NCI-H1092 (cell line): Measurements from ENCODE around the gene SEMA5B.

Source experiments
- DNase-seq: peaks from one replicate; lab custom pipeline; 2025; lab: John Stamatoyannopoulos, UW

Gene SEMA5B

DNA sequence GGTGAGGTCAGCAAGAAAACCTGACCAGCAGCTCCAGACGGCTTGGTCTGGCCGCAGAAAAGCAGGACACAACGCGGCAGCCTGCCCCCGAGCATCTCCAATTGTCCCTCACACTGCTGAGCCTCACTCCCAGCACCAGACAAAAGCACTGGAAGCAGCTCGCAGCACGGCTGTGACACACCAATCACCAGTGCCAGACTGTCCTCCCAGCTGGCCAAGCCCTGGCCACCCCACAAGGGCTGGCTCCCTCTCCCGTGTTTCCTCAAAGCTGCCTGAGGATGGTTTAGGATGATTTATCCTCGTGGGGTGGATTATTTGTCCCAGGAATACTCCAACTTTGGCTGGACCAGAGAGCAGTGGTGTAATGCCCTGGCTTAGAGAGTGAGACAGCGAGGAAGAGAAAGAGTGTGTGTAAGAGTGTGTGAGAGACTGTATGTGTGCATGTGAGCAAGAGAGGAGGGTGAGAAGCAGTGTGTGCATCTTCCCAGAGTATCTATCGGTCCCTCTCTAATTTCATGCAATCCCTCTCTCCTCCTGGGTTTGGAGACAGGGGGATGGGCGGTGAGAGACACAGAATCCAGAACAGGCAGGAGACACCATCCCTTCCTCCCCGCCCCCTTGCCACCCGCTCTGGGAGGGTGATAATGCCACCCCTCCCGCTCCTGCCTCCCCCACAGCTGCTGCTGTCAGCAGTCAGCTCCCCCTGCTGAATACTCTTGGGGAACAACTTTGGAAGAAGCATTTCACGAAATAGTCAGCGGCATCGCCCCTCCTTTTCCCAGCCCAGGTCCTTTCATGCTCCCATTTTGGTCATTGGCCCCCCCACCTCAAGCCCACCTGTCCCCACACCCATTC, 34.2 kb downstream of the SEMA5B start:
- DNase-seq = no peak

DNA sequence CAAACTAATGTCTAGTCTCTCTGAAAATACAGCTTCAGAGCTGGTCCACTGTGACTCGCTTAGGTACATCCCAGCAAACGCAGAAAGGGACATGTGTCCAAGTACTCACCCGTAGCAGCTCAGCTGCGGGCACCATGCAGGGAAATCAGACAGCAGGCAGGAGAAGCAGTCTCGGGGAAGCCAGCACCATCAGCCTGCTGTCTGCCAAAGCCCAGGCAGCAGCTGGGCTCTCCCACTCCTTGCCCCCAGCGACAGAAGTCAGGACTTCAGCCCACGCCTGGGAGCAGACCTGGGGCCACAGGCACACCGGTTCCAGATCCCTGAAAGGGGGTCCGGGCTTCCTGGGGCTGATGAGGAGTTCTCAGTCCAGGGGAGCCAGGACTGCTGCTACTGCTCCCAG, 34.9 kb downstream of the SEMA5B start:
- no peak for DNase-seq

DNA sequence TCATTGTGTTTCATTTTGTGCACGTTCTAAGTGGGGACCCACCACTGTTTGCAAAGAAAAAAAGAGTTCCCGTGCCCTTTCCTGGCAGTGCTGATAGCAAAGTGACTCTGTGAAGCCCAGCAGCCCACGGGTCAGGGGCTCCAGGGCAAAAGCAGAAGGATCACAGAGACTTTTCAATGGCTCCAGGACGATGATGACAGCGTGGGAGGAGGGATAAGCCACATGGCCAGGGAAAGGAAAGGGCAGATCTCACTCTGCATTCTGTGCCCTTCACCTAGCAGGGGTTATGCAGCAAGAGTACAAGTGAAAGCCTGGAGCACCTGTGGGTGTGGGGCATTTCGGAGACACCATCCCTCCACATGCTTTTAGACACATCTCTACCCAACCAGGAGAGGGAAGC, 35.4 kb downstream of the SEMA5B start:
- no peak for DNase-seq

DNA sequence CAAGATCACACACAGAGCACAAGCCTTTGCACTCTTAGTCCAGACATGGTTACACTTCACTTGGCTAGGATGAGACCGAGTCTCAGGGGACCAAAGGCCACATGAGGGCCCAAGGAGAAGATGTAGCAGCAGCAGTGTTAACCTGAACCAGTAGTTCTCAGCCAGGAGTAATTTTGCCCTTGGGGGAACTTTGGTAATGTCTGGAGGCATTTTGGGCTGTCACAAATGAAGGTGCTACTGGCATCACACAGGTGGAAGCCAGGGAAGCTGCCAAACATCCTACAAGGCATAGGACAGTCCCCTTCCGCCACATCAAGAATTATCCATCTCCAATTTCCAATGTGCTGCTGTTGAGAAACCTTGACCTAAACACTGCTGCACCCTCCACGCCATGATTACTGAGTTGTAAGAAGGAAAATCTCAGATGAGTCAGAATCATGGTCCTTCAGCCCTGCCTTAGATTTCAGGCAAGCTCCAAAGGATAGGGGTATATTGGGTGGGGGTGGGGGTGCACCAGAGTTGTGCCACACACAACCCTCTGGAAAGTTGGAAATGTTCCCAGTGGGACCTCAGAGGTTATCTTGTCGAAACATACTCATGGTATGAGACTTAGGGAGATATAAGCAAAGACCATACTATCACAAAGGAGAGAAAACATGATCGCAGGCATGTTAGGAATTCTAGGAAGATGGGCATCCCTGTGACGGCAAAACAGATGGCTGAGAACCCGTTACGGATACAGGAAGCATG, 36.2 kb downstream of the SEMA5B start:
- no peak for DNase-seq

DNA sequence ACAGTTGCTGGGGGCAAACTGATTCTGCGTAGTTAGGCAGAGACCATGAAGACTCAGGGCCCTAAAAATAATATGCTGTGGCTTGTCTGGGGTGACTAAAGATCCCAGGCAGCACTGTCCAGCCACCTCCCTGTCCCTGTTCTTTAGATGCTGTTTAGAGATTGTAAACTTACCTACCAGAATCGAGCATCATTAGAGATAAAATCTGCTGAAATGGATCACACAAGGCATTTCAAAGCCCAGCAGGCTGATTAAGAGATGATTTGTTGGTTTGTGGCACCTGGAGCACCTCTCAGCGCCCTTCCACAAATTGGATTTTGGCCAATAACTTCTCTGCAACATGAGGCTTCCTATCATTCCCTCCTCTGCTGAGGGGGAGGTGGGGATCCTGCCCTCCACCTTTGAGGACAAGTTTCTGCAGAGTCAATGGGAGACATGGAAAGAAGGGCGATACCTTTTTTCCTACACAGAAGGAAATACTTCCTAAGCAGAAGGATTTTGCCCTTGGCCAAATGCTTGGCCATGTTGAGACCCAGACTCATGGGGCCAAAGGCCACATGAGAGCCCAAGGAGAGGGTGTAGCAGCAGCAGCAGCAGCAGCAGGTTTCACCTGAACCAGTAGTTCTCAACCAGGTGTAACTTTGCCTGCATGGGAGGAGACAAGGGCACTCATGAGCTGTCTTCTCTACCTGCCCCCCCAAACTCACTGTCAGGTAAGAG, 37.5 kb downstream of the SEMA5B start:
- peak; percentile 40 for DNase-seq

DNA sequence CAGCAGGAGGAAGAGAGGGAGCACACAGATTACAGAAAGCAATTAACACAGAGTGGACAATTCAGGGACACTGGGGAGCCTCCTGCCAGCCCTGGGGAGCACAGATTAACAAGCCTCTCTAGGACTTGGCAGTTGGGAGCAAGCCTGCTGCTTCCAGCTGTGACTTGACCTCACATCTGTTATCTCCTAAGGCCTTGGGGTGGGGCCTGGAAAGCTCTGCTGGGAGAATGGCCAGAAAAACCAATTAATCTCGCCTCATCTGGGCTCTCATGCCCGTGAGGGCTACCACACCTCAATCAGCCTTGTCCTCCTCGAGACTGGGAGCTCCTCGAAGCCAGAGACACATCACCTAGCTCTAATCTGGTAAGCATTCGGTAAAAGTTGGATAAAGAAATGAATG, 39.1 kb downstream of the SEMA5B start:
- DNase-seq = peak; percentile 12

DNA sequence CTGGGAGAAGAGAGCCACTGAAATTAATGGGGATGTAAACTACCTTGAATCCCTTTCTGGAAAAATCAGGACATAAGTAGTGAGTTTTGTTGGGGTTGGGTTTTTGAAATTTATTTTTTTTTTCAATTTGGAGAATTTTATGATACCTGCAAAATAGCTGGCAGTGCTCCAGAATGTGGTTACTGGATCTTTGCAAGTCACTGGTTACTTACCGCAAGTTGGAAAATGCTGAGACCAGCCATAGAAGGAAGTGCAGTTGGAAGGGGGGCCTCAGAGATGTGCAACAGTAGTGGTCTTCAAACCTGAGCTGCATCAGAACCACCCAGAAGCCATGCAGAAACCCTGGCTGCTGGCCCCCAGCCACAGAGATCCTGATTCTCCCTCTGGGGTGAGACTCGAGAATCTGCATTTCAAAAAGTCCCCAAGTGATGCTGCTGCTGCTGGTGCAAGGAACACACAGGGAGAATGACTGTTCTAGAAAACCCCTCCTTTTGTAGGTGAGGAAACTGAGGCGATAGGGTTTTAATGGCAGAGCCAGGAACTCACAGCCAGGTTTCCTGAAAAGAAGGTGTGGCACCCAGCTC, 39.7 kb downstream of the SEMA5B start:
- DNase-seq = no peak

DNA sequence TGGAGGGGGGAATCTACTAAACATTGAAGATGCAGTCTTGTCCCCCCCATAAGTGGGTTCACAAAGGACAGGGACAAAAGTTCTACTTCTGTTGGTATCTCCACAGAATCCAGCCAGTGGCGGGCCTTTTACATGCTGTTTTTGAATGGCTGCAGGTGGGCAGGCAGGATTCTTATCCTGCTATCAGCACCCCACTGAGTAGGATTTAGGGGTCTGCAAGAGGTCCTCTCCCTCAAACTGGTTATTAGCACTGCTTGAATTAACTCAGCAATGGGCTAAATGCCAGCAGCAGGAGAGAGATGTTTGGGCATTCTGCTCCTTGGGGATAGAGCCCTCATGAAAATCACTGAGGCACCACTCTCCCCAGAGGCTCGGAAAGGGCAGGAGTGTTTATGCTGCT, 40.3 kb downstream of the SEMA5B start:
- no peak for DNase-seq

DNA sequence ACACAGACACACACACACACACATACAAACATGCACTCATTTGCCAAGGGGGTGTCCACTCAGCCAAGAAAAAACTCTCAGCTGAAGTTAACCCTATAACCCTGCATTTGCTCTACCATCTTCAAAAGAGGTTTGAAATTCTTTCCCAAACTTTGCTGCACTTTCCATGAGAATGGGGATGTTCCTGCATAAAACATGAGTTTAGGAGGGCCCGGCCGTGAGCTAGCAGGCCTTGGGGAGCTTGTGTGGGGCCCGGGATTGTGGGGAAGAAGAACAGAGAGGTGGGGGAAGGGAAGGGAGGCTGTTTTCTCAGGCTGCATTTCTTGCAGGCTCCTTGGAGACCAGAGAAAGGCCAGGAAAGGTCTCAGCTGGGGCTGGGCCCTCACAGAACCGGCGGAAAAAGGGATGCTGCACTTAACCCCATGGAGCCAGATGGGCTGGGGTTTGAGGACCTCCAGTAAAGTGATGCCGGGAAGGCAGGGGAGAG, 40.8 kb downstream of the SEMA5B start:
- DNase-seq = no peak

DNA sequence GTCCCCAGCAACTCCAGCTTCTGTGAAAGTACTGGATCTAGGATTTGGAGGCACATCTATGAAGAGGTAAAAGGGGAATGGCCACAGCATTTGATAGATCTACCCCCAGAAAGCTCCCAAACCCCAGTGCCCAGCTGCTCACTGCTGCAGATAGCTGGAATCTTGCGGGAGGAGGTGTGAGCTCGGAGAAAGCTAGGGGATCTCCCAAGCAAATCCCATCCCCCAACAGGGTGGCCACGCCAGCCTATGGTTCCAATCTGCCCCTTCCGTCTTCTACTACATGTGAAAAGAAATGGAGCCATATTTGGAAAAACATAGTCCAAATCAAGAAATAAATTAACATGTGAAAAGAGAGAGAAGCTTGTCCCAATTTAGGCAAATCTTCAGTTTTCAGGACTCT, 42.0 kb downstream of the SEMA5B start:
- no peak for DNase-seq

DNA sequence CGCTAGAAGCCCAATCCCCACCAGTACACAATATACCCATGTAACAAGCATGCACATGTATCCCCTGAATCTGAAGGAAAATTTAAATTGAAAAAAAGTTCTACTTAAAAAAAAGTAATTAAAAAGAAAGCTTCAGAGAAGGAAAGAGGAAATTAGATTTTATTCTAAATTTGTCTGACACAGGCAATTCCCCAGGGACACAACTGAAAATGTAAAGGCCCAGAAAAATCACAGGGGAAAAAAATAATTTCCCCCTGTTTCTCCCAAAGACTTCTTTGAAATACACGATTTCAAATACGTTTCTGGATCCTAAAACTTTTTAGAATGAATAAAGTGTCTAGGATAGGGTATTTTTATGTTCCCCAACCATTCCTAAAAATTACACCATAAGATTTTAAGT, 42.9 kb downstream of the SEMA5B start:
- DNase-seq = no peak

DNA sequence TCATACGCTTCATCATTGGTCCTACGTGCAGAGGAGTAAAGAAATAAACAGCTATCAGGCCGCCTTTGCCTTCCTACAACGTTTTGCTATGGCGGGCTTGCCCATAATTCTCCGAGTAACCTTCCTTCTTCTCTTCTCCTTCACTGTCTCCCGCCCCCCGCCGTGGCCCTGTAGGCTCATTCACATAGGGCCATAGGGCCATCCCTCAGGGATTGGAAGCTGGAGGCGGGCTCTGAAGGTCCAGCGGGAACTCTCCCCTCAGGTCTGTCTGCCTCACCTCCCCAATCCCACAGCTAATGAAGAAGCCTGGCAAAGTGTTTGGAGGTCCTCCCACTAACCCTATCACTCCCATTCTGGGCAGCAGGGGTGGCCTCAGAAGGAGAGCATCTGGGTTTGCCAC, 43.6 kb downstream of the SEMA5B start:
- DNase-seq = no peak

DNA sequence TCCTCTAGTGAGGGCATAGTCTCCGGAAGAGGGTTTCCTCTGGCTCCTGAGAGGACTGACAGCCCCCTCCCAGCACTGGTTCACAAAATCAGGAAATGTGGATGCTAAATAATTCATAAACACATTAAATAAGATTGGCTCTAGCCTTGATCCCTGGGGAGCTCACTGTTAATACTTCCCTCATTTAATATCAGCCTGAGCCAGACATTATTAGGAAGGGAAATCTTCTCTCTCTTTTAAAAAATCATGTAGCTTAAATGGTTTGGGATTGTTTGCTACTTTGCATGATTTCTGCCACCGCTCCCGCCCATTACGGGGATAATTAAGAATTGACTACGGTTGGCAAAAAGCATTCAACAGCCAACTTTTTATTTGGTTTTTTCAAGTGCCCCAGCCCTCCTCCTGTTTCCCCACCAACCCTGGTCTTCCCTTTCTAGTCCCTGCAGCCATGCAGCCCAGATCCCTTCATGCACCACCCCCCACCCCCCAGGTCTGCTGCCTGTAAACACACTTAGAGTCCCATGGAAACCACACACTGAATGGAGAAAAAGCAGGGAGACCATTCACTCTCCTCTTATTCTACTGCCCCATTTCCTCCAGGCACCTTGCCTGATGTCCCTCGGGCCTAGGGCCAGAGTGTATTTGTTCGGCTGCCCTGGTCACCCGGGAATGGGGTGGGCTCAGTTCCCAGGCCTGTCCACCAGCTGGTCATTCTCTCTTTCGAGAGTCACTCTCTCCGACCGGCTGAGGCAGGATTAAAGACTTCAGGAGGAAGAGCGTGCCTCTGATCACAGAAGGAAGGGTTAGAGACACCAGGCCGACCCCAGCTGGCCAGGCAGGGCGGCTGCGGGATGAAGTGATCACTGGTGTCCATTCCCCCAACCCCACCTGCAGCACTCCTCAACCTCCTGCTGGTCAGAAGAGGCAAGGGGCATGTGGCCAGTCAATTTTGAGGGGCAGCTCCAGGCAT, 45.1 kb downstream of the SEMA5B start:
- peak; percentile 64 for DNase-seq

DNA sequence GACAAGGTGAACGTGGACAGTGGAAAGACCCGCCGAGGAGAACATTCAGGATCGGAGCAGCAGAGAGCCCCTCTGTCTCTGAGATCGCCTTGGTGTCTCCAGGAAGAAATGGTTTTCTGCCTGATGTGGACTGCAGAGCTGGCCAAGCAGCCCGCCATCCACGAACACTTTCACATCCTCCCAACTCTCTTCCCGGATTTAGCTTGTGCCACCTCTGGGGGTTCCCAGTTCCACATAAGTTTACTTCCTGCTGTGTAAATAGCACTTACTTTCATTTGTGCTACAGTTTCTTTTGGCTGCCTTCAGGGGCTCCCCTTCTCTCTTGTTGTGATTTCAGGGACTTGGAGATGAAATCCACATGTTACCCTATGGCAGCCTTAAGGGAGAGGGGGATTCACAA, 48.4 kb downstream of the SEMA5B start:
- no peak for DNase-seq

DNA sequence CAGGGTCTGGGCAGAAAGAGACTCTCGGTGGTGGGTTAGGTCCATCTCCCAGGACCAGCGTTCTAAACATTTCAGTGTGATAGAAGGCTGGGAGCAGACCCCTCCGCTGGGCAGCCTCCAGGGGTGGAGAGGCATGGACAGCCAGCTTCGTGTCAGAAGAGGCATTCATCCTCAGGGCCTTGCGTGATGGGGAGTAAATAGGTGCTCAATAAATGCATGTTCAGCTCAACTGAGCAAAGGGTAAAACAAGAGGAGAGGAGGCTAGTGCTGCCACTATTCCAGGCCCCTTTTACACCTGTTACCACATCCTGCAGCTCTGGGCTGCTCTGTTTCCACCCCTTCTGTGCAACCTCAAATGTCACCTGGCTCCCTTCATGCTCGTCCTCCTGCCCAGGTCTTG, 49.0 kb downstream of the SEMA5B start:
- no peak for DNase-seq

DNA sequence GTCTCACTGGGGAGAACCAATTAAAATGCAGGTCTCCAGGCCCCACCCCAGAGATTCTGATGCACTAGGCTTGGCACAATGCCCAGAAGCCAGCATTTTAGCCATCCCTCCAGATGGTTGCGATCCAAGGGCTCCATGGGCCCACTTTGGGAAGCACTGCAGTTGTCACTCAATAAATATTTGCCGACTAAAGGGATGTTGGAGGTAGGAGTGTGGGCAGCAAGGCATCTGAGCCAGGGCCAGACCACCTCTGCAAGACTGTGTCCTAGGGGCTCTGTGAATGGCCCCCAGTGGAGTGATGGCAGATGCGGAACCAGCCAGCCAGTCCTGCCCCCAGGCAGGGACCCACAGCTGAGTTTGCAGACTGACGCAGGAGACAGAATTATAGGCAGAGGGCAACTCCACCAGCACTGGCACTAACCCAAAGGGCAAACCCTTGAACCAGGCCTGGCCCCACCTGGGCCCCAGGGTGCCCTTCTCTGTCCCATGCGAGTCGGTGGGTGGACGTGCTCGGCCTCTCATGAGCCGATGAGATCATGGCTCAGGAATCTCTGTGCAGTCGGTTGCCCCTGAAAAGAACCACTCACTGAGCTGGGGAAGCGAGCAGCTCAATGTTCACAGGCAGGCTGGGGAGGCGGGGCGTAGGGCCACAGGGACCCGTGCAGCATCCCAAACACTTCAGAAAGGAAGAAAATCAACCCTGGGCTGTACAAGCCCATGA, 49.7 kb downstream of the SEMA5B start:
- peak; percentile 14 for DNase-seq

DNA sequence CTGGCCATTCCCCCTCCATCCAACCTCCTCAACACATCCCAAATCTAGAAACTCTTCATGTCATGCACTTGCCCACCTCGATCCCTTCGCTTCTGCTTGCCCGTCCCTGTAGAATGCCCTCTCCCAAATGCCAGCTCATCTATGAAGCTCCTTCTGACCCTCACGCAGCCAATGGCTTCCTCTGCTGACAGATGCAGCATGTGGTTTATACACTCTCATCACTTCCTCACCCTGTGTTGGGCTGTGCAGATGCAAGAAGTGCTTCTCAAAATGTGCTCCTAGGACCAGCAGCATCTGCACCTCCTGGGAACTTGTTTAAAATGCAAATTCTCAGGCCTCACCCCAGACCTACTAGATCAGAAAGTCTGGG, 51.7 kb downstream of the SEMA5B start:
- DNase-seq = no peak

DNA sequence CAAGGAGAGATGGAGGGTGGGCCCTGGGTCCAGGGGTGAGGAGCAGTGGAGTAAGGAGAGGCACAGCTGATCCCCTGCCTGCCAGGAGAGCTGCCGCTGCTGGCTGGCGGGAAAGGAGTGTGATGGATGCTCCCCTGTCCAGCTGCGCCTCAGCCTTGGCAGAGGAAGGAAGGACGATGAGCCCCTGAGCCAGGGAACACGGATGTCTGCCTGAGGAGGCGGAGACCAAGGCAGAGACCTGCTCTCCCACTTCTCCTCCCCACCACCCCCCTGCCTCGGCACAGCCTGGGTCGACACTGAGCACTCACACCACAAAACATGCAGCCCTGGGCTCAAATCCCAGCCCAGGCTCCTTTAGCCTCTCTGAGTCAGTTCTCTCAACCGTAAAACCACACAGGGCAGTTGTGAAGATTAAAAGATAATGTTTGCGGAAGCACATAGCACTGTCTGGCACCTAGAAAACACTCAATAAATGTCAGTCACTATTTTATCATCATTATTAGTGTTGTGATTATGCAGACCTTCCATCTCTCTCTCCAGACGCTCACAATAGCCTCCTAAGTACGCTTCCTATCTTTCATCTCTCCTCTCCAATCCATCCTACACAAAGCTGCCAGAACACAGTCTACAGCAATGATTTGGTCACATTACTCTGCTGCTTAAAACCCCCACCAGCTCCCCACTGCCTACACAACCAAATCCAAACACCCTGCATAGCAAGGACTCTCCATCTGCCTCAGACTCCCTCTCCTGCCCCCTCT, 52.2 kb downstream of the SEMA5B start:
- peak; percentile 24 for DNase-seq

DNA sequence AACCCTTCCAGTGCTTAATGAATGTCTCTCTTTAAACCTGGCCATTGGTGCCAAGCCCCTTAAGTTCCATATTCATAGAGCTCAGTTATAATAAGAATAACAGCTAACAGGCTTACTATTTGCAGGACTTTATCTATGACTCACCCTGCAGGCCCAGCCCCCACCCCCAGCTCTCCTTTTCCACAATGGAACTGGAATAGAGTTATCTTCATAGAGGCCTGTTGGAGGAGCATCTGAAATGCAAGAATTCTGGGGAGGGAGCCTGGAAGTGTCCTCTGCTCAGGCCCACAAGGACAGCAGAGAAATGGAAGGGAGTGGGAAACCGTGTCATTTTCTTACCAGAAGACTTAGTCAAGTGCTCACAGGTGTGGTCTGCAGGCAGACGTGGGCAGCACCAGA, 52.8 kb downstream of the SEMA5B start:
- DNase-seq = no peak
